Tibial nerve (tissue), 4 donors: ENCODE measurements around the gene TENM4.

Source experiments
- EP300 ChIP-seq, 2 donors: sonication (generic); formaldehyde crosslinking; IDR thresholded peaks; one replicate each; pipeline ENCODE4 v1.6.1; 2017; ENCODE audit warnings: antibody characterized with exemption in 2 of 2, mild to moderate bottlenecking in 1 of 2
- POLR2A ChIP-seq, 2 donors: fragments of 450-650 bp; IDR thresholded peaks; one replicate each; pipeline ENCODE4 v1.6.1; 2017; ENCODE audit warnings: antibody characterized with exemption in 2 of 2, mild to moderate bottlenecking in 2 of 2, moderate library complexity in 2 of 2
- TF ChIP-seq, protein P1 (sequence below), 5 experiments: fragments of 200-600 bp in 3 of 5; fragments of 450-650 bp in 2 of 5; sonication (generic) in 3 of 5; IDR thresholded peaks; one replicate each; pipeline ENCODE4 v1.5.1; 2016 to 2019; ENCODE audit warnings: antibody characterized with exemption in 5 of 5, mild to moderate bottlenecking in 3 of 5, moderate library complexity in 2 of 5

DNA sequence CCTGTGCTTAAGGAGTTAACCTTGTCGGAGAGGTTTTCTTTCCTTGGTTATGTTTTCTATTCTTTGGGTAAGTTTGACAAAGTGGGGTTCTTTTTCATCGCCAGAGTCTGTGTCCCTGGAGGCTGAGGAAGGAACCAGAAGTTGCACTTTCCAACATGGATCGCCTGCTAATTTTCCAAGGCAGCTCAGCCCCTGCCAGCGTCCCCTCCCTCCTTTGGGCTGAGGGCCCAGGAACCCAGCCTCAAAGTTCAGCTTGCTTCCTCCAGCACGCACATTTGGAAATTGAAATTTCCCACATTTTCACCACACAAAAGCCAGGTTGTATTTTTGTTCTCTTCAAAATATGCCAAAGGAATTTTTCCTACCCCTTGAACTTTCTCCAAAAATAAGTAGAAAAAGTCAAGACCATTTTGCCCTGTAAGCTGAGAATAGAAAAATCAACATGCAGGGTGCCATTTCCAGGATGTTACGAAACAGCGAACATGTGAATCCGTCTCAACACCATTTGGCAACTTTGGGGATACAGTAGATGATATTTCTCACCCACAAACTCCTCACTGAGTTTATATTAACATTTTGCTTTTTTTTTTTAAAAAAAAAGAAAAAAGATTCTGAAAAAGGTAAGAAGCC is 343.5 kb downstream of the TENM4 start:
- TF ChIP-seq, protein P1, sequence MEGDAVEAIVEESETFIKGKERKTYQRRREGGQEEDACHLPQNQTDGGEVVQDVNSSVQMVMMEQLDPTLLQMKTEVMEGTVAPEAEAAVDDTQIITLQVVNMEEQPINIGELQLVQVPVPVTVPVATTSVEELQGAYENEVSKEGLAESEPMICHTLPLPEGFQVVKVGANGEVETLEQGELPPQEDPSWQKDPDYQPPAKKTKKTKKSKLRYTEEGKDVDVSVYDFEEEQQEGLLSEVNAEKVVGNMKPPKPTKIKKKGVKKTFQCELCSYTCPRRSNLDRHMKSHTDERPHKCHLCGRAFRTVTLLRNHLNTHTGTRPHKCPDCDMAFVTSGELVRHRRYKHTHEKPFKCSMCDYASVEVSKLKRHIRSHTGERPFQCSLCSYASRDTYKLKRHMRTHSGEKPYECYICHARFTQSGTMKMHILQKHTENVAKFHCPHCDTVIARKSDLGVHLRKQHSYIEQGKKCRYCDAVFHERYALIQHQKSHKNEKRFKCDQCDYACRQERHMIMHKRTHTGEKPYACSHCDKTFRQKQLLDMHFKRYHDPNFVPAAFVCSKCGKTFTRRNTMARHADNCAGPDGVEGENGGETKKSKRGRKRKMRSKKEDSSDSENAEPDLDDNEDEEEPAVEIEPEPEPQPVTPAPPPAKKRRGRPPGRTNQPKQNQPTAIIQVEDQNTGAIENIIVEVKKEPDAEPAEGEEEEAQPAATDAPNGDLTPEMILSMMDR (IDR thresholded peaks at IDR 0.05): no peak
- TF ChIP-seq EP300 (IDR thresholded peaks at IDR 0.05): peak in 1 of 2 donors; percentile 60
- no peak for TF ChIP-seq POLR2A (IDR thresholded peaks at IDR 0.05)
